K562 (cell line): ENCODE measurements around the gene WFDC1. TPM values are rescaled to one million over a fixed set of nuclear protein-coding genes. Genes with fewer than 3 reads are reported as not detected.

Source experiments
- ESRRB ChIP-seq: fragments of 250-450 bp; sonication (Bioruptor Pico); IDR thresholded peaks from 2 replicates; pipeline ENCODE4 v1.5.0; 2020; ENCODE audit warnings: mild to moderate bottlenecking, moderate library complexity, borderline replicate concordance
- GTF2B ChIP-seq: IDR thresholded peaks from 2 replicates; pipeline ENCODE4 v1.6.1; 2011; ENCODE audit not compliant: insufficient read length; ENCODE audit errors: extremely low read depth
- KLF10 ChIP-seq: fragments of 250-450 bp; sonication (Bioruptor Pico); IDR thresholded peaks from 2 replicates; pipeline ENCODE4 v1.6.1; 2021; ENCODE audit warnings: matching md5 sums
- MAFF ChIP-seq: IDR thresholded peaks from 2 replicates; pipeline ENCODE4 v1.6.1; 2012; ENCODE audit warnings: low read length, improper control_type of control experiment
- NFIX ChIP-seq: fragments of 250-450 bp; sonication (Bioruptor Pico); IDR thresholded peaks from 2 replicates; pipeline ENCODE4 v1.4.0; 2020; ENCODE audit warnings: low read depth, mild to moderate bottlenecking, moderate library complexity
- NR1H2 ChIP-seq: sonication (generic); formaldehyde crosslinking; IDR thresholded peaks from 2 replicates; pipeline ENCODE4 v1.4.0; 2020; ENCODE audit warnings: mild to moderate bottlenecking, missing genetic modification reagents
- RB1 ChIP-seq: fragments of 450-650 bp; IDR thresholded peaks from 2 replicates; pipeline ENCODE4 v1.6.1; 2017; ENCODE audit warnings: low read depth, mild to moderate bottlenecking
- TAF9B ChIP-seq: fragments of 450-650 bp; IDR thresholded peaks from 2 replicates; pipeline ENCODE4 v1.6.1; 2018; ENCODE audit warnings: mild to moderate bottlenecking; ENCODE audit not compliant: partially characterized antibody
- THRB ChIP-seq: fragments of 450-650 bp; formaldehyde crosslinking; conservative IDR thresholded peaks from 2 replicates; pipeline ENCODE4 v1.4.0; 2022; ENCODE audit warnings: mild to moderate bottlenecking, missing genetic modification characterization
- ZNF561 ChIP-seq: fragments of 450-650 bp; formaldehyde crosslinking; conservative IDR thresholded peaks from 2 replicates; pipeline ENCODE4 v1.4.0; 2020; ENCODE audit warnings: mild to moderate bottlenecking, moderate library complexity
- ZNF76 ChIP-seq: fragments of 250-450 bp; sonication (Bioruptor Pico); IDR thresholded peaks from 2 replicates; pipeline ENCODE4 v1.4.0; 2020; ENCODE audit warnings: mild to moderate bottlenecking, moderate library complexity, borderline replicate concordance
- polyA plus RNA-seq, 8 experiments: library from polyadenylated mRNA; depleted of rRNA in 4 of 8; stranded (reverse) in 5 of 8; unstranded in 3 of 8; fragments of >200 nt; fragmentation: Nextera tagmentation in 2 of 8; fragmentation: Illumina TruSeq in 1 of 8; extraction: Ambion mirVana in 2 of 8; extraction: Trizol in 1 of 8; gene quantifications; 2 replicates each; pipeline versions ENCODE4 v1.2.1 to v1.2.3, GENCODE V29; 2011 to 2014; ENCODE audit warnings: inconsistent platforms in 1 of 8, missing spikeins in 1 of 8
- total RNA-seq, 7 experiments: library from RNA; depleted of rRNA in 6 of 7; stranded (reverse); fragments of >200 nt in 6 of 7; fragmentation: Illumina TruSeq in 2 of 7; extraction: Trizol in 2 of 7; gene quantifications; 2 replicates each; pipeline versions ENCODE4 v1.2.1 to v1.2.3, GENCODE V29; 2011 to 2021; ENCODE audit warnings: low replicate concordance in 1 of 7
- TF ChIP-seq, protein P1 (sequence below): sonication (generic); formaldehyde crosslinking; IDR thresholded peaks from 2 replicates; pipeline ENCODE4 v1.8.0; 2023; ENCODE audit warnings: missing genetic modification reagents, mild to moderate bottlenecking, borderline replicate concordance
- TF ChIP-seq, protein P2 (sequence below): IDR thresholded peaks from 2 replicates; pipeline ENCODE4 v1.6.1; 2011; ENCODE audit warnings: borderline replicate concordance, low read depth, mild to moderate bottlenecking, moderate library complexity, low read length; ENCODE audit not compliant: insufficient read depth, poor library complexity, severe bottlenecking
- TF ChIP-seq, protein P3 (sequence below): sonication (generic); IDR thresholded peaks from 2 replicates; pipeline ENCODE4 v1.6.1; 2016
- TF ChIP-seq, protein P4 (sequence below), 2 experiments: fragments of 450-650 bp; IDR thresholded peaks; 2 replicates each; pipeline ENCODE4 v1.6.1; 2016

The WFDC1 gene
- total and polyA plus RNA-seq, 9 of the 15 experiments (the other 6 are each of a cell fraction or from before 2014, with no cell fraction given), result not detected

DNA sequence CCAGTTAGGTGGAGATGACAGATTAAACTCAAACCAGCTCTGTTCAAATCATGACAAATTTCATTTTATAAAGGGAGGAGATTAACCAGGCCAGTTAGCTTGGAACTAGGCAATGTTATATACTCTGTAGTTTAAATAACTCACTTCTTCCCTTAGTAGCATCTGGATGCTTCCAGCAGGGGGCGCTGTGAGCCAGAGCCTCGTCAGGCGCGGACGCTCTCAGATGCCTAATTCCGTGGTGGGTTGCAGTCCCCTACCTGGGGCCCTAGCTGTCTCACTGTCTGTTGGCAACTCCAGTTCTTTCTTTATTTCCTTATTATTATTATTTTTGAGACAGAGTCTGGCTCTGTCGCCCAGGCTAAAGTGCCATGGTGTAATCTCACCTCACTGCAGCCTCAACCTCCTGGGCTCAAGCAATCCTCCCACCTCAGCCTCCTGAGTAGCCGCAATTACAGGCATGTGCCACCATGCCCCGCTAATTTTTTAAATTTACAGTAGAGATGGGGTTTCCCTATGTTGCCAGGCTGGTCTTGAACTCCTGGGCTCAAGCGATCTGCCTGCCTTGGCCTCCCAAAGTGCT, 17.3 kb upstream of the WFDC1 start (continued):
- TF ChIP-seq, protein P1, sequence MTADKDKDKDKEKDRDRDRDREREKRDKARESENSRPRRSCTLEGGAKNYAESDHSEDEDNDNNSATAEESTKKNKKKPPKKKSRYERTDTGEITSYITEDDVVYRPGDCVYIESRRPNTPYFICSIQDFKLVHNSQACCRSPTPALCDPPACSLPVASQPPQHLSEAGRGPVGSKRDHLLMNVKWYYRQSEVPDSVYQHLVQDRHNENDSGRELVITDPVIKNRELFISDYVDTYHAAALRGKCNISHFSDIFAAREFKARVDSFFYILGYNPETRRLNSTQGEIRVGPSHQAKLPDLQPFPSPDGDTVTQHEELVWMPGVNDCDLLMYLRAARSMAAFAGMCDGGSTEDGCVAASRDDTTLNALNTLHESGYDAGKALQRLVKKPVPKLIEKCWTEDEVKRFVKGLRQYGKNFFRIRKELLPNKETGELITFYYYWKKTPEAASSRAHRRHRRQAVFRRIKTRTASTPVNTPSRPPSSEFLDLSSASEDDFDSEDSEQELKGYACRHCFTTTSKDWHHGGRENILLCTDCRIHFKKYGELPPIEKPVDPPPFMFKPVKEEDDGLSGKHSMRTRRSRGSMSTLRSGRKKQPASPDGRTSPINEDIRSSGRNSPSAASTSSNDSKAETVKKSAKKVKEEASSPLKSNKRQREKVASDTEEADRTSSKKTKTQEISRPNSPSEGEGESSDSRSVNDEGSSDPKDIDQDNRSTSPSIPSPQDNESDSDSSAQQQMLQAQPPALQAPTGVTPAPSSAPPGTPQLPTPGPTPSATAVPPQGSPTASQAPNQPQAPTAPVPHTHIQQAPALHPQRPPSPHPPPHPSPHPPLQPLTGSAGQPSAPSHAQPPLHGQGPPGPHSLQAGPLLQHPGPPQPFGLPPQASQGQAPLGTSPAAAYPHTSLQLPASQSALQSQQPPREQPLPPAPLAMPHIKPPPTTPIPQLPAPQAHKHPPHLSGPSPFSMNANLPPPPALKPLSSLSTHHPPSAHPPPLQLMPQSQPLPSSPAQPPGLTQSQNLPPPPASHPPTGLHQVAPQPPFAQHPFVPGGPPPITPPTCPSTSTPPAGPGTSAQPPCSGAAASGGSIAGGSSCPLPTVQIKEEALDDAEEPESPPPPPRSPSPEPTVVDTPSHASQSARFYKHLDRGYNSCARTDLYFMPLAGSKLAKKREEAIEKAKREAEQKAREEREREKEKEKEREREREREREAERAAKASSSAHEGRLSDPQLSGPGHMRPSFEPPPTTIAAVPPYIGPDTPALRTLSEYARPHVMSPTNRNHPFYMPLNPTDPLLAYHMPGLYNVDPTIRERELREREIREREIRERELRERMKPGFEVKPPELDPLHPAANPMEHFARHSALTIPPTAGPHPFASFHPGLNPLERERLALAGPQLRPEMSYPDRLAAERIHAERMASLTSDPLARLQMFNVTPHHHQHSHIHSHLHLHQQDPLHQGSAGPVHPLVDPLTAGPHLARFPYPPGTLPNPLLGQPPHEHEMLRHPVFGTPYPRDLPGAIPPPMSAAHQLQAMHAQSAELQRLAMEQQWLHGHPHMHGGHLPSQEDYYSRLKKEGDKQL, result no peak
- TF ChIP-seq ZNF76 (CRISPR knock-in tag), result no peak
- no peak for TF ChIP-seq NFIX (CRISPR knock-in tag)
- no peak for TF ChIP-seq ZNF561 (CRISPR knock-in tag)
- no peak for TF ChIP-seq ESRRB (CRISPR knock-in tag)
- TF ChIP-seq THRB (CRISPR knock-in tag), result no peak
- TF ChIP-seq TAF9B, result no peak
- 0 out of 2 replicates have a peak, but pooled peaks have one; percentile 42 for TF ChIP-seq RB1
- no peak for TF ChIP-seq KLF10
- TF ChIP-seq, protein P2, sequence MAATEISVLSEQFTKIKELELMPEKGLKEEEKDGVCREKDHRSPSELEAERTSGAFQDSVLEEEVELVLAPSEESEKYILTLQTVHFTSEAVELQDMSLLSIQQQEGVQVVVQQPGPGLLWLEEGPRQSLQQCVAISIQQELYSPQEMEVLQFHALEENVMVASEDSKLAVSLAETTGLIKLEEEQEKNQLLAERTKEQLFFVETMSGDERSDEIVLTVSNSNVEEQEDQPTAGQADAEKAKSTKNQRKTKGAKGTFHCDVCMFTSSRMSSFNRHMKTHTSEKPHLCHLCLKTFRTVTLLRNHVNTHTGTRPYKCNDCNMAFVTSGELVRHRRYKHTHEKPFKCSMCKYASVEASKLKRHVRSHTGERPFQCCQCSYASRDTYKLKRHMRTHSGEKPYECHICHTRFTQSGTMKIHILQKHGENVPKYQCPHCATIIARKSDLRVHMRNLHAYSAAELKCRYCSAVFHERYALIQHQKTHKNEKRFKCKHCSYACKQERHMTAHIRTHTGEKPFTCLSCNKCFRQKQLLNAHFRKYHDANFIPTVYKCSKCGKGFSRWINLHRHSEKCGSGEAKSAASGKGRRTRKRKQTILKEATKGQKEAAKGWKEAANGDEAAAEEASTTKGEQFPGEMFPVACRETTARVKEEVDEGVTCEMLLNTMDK, result peak; percentile 7
- TF ChIP-seq, protein P3, sequence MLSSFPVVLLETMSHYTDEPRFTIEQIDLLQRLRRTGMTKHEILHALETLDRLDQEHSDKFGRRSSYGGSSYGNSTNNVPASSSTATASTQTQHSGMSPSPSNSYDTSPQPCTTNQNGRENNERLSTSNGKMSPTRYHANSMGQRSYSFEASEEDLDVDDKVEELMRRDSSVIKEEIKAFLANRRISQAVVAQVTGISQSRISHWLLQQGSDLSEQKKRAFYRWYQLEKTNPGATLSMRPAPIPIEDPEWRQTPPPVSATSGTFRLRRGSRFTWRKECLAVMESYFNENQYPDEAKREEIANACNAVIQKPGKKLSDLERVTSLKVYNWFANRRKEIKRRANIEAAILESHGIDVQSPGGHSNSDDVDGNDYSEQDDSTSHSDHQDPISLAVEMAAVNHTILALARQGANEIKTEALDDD, result no peak
- no peak for TF ChIP-seq GTF2B
- TF ChIP-seq, protein P4, sequence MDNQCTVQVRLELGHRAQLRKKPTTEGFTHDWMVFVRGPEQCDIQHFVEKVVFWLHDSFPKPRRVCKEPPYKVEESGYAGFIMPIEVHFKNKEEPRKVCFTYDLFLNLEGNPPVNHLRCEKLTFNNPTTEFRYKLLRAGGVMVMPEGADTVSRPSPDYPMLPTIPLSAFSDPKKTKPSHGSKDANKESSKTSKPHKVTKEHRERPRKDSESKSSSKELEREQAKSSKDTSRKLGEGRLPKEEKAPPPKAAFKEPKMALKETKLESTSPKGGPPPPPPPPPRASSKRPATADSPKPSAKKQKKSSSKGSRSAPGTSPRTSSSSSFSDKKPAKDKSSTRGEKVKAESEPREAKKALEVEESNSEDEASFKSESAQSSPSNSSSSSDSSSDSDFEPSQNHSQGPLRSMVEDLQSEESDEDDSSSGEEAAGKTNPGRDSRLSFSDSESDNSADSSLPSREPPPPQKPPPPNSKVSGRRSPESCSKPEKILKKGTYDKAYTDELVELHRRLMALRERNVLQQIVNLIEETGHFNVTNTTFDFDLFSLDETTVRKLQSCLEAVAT (IDR thresholded peaks at IDR 0.05), result no peak
- TF ChIP-seq MAFF, result no peak
- TF ChIP-seq NR1H2 (CRISPR knock-in tag), result no peak
